ENCODE data around the gene TNPO1. TPM values are rescaled to one million over a fixed set of nuclear protein-coding genes. Genes with fewer than 3 reads are reported as not detected.

Gene TNPO1
- total and polyA plus RNA-seq, 2 of the 13 experiments (the other 11 are each of a cell fraction or from before 2014, with no cell fraction given): 26.7 to 123 TPM

DNA sequence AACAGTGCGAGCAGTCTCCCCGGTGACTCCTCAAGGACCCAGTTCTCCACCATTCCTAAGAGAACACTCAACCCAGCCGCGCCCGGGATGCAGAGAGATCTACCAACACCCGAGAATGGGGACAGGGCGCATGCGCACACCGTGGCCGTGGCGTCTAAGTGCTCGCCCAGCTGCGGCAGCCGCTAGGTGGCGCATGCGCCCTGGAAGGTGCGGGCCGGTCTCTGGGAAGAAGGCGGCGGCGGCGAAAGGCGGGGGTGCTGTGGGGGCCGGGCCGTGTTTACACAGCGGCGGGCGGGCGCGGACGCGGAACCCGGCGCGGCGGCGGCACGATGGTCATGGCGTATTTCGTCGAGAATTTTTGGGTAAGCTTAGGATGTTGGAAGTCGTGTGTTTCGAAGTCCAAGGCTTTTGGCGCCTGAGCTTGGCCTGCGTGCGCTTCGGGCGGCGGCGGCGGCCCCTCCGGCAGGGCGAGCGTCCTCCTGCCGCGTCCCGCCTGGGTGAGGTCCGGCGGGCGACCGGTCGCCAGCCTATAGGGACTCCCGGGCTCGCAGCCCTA, 139.4 kb downstream of the TNPO1 start, which contains the start of gene FCHO2 (continued):
- TF ChIP-seq, protein P1, sequence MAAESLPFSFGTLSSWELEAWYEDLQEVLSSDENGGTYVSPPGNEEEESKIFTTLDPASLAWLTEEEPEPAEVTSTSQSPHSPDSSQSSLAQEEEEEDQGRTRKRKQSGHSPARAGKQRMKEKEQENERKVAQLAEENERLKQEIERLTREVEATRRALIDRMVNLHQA (CRISPR knock-in tag; IDR thresholded peaks at IDR 0.05): no peak
- TF ChIP-seq PAF1 (CRISPR knock-in tag; IDR thresholded peaks at IDR 0.05) (no peak), ZFP82 (CRISPR knock-in tag; IDR thresholded peaks at IDR 0.05; ENCODE audit: borderline replicate concordance) (peak; percentile 83; the same call in 1 of the 2 replicates), ZNF773 (CRISPR knock-in tag; IDR thresholded peaks at IDR 0.05; ENCODE audit: borderline replicate concordance) (no peak), ZNF234 (CRISPR knock-in tag; conservative IDR thresholded peaks at IDR 0.05) (no peak), ZFP36 (IDR thresholded peaks at IDR 0.05; ENCODE audit: borderline replicate concordance, low read depth, low read length, partially characterized antibody) (no peak), ZNF782 (CRISPR knock-in tag; IDR thresholded peaks at IDR 0.05; ENCODE audit: borderline replicate concordance) (no peak), HNRNPK (IDR thresholded peaks at IDR 0.05; ENCODE audit: low read depth, low read length, poor library complexity, severe bottlenecking) (no peak), FLYWCH1 (CRISPR knock-in tag; IDR thresholded peaks at IDR 0.05) (no peak), ZMYM2 (CRISPR knock-in tag; IDR thresholded peaks at IDR 0.05) (0 out of 2 replicates have a peak, but pooled peaks have one; percentile 17), CENPX (CRISPR knock-in tag; IDR thresholded peaks at IDR 0.05) (no peak), PRPF4 (IDR thresholded peaks at IDR 0.05; ENCODE audit: low read depth, low read length, poor library complexity, severe bottlenecking) (no peak), ZNF709 (CRISPR knock-in tag; IDR thresholded peaks at IDR 0.05) (peak; percentile 42)
- TF ChIP-seq, protein P2, sequence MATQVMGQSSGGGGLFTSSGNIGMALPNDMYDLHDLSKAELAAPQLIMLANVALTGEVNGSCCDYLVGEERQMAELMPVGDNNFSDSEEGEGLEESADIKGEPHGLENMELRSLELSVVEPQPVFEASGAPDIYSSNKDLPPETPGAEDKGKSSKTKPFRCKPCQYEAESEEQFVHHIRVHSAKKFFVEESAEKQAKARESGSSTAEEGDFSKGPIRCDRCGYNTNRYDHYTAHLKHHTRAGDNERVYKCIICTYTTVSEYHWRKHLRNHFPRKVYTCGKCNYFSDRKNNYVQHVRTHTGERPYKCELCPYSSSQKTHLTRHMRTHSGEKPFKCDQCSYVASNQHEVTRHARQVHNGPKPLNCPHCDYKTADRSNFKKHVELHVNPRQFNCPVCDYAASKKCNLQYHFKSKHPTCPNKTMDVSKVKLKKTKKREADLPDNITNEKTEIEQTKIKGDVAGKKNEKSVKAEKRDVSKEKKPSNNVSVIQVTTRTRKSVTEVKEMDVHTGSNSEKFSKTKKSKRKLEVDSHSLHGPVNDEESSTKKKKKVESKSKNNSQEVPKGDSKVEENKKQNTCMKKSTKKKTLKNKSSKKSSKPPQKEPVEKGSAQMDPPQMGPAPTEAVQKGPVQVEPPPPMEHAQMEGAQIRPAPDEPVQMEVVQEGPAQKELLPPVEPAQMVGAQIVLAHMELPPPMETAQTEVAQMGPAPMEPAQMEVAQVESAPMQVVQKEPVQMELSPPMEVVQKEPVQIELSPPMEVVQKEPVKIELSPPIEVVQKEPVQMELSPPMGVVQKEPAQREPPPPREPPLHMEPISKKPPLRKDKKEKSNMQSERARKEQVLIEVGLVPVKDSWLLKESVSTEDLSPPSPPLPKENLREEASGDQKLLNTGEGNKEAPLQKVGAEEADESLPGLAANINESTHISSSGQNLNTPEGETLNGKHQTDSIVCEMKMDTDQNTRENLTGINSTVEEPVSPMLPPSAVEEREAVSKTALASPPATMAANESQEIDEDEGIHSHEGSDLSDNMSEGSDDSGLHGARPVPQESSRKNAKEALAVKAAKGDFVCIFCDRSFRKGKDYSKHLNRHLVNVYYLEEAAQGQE (IDR thresholded peaks at IDR 0.05; ENCODE audit: borderline replicate concordance in 1 of 2, low read depth in 1 of 2, low read length in 2 of 2): no peak
- TF ChIP-seq, protein P3, sequence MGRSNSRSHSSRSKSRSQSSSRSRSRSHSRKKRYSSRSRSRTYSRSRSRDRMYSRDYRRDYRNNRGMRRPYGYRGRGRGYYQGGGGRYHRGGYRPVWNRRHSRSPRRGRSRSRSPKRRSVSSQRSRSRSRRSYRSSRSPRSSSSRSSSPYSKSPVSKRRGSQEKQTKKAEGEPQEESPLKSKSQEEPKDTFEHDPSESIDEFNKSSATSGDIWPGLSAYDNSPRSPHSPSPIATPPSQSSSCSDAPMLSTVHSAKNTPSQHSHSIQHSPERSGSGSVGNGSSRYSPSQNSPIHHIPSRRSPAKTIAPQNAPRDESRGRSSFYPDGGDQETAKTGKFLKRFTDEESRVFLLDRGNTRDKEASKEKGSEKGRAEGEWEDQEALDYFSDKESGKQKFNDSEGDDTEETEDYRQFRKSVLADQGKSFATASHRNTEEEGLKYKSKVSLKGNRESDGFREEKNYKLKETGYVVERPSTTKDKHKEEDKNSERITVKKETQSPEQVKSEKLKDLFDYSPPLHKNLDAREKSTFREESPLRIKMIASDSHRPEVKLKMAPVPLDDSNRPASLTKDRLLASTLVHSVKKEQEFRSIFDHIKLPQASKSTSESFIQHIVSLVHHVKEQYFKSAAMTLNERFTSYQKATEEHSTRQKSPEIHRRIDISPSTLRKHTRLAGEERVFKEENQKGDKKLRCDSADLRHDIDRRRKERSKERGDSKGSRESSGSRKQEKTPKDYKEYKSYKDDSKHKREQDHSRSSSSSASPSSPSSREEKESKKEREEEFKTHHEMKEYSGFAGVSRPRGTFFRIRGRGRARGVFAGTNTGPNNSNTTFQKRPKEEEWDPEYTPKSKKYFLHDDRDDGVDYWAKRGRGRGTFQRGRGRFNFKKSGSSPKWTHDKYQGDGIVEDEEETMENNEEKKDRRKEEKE (IDR thresholded peaks at IDR 0.05): no peak
- TF ChIP-seq, protein P4, sequence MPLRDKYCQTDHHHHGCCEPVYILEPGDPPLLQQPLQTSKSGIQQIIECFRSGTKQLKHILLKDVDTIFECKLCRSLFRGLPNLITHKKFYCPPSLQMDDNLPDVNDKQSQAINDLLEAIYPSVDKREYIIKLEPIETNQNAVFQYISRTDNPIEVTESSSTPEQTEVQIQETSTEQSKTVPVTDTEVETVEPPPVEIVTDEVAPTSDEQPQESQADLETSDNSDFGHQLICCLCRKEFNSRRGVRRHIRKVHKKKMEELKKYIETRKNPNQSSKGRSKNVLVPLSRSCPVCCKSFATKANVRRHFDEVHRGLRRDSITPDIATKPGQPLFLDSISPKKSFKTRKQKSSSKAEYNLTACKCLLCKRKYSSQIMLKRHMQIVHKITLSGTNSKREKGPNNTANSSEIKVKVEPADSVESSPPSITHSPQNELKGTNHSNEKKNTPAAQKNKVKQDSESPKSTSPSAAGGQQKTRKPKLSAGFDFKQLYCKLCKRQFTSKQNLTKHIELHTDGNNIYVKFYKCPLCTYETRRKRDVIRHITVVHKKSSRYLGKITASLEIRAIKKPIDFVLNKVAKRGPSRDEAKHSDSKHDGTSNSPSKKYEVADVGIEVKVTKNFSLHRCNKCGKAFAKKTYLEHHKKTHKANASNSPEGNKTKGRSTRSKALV (CRISPR knock-in tag; IDR thresholded peaks at IDR 0.05): peak; percentile 54; the same call in 1 of the 2 replicates
- TF ChIP-seq, protein P5, sequence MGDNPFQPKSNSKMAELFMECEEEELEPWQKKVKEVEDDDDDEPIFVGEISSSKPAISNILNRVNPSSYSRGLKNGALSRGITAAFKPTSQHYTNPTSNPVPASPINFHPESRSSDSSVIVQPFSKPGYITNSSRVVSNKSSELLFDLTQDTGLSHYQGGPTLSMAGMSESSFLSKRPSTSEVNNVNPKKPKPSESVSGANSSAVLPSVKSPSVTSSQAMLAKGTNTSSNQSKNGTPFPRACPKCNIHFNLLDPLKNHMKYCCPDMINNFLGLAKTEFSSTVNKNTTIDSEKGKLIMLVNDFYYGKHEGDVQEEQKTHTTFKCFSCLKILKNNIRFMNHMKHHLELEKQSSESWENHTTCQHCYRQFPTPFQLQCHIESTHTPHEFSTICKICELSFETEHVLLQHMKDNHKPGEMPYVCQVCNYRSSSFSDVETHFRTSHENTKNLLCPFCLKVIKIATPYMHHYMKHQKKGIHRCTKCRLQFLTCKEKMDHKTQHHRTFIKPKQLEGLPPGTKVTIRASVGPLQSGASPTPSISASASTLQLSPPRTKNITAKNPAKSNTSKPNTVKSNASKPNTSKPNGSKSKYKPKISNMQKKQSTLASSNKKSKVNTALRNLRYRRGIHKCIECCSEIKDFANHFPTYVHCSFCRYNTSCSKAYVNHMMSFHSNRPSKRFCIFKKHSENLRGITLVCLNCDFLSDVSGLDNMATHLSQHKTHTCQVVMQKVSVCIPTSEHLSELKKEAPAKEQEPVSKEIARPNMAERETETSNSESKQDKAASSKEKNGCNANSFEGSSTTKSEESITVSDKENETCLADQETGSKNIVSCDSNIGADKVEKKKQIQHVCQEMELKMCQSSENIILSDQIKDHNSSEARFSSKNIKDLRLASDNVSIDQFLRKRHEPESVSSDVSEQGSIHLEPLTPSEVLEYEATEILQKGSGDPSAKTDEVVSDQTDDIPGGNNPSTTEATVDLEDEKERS (CRISPR knock-in tag; IDR thresholded peaks at IDR 0.05): no peak
